Duodenal mucosa (tissue), 2 donors: ENCODE results near the gene PRR15L.

Experiments used
- H3K27ac ChIP-seq: one replicate; pipeline ENCODE4 v1.7.0; 2013; ENCODE audit warnings: low read depth, low read length
- H3K27me3 ChIP-seq, 2 donors: one replicate each; pipeline ENCODE4 v1.7.0; 2013; ENCODE audit warnings: low read length in 2 of 2, control low read depth in 1 of 2; ENCODE audit not compliant: insufficient read depth in 2 of 2, control insufficient read depth in 1 of 2
- H3K36me3 ChIP-seq, 2 donors: one replicate each; pipeline ENCODE4 v1.7.0; 2013; ENCODE audit warnings: low read length in 2 of 2, control low read depth in 1 of 2; ENCODE audit not compliant: insufficient read depth in 2 of 2, control insufficient read depth in 1 of 2
- H3K4me1 ChIP-seq, 2 donors: one replicate each; pipeline ENCODE4 v1.7.0; 2013; ENCODE audit warnings: low read length in 2 of 2, control low read depth in 1 of 2; ENCODE audit not compliant: insufficient read depth in 2 of 2, control insufficient read depth in 1 of 2
- H3K4me3 ChIP-seq, 2 donors: one replicate each; pipeline ENCODE4 v1.7.0; 2013; ENCODE audit warnings: low read length in 2 of 2, low read depth in 1 of 2
- H3K9ac ChIP-seq, 2 donors: one replicate each; pipeline ENCODE4 v1.7.0; 2013; ENCODE audit warnings: low read length in 2 of 2, low read depth in 1 of 2
- H3K9me3 ChIP-seq, 2 donors: one replicate each; pipeline ENCODE4 v1.7.0; 2013; ENCODE audit warnings: low read length in 2 of 2, control low read depth in 1 of 2; ENCODE audit not compliant: control insufficient read depth in 1 of 2

Gene PRR15L

DNA sequence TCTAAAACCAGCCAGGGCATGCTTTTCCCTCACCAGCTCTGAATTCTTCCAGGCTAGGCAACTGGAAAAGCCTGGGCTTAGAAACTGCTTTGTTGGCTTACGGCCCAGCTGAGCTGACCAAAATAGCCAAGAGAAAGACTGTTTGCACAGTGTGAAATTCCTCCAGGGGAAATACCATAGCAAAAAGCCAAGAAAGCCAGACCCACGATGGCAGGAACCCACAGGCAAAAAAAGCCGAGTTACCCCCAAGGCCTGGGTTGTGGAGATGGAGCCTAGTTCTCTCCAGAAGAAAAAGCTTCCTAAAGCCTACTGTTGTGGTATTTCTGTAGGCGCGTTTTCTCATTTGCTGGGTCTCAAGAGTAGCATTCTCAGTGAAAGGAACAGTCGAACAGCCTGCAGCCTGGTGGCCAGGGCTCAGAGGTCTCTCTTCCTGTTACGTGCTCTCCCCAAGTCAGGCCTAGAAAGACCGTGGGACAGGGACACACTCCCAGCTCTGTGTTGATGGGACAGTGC lies 52.4 kb downstream of the PRR15L start:
- H3K27me3 ChIP-seq = no peaks in the 10 kb centered on the region
- H3K9ac ChIP-seq = no peak overlapping the region
- H3K4me3 ChIP-seq = no peak overlapping the region
- peaks cover 0 to 4% of the 10 kb centered on the region in 2 donors for H3K4me1 ChIP-seq
- H3K36me3 ChIP-seq = peaks cover 0 to 4% of the 10 kb centered on the region in 2 donors
- no peaks in the 10 kb centered on the region for H3K9me3 ChIP-seq
- peak overlapping the region; percentile 20 for H3K27ac ChIP-seq

DNA sequence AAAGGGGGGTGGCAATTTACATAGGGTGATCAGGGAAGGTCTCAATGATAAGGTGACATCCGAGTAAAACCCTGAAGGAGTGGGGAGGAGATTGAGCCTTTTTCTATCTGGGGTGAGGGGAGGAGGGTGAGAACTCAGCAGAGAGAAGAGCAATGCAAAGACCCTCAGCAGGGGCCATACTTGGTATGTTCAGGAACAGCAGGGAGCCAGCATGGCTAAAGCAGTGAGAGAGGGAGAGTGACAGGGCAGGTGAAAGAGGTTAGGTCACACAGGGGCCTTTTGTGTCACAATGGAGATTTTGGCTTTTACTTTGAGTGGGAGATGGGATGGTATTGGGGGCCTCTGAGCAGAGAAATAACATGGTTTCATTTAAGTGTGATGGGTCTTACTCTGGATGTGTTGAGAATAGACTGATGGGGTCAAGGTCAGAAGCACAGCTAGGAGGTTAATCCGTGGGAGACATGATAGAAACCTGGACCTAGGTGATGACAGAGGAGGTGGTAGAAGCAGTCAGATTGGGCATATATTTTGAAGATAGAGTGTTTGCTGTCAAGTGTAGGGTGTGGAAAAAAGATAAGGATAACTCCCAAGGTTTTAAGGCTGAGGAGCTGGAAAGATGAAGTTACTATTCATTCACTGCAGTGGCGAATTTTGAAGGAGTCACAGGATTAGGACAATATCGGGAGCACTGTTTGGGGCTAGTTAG lies 55.5 kb downstream of the PRR15L start:
- H3K27me3 ChIP-seq = no peaks in the 10 kb centered on the region
- H3K9ac ChIP-seq = no peak overlapping the region
- no peaks in the 10 kb centered on the region for H3K9me3 ChIP-seq
- no peak overlapping the region for H3K4me3 ChIP-seq
- H3K4me1 ChIP-seq = peaks cover 6 to 12% of the 10 kb centered on the region in 2 donors
- H3K36me3 ChIP-seq = peaks cover 0 to 13% of the 10 kb centered on the region in 2 donors
- no peak overlapping the region for H3K27ac ChIP-seq
